OCI-LY1 (cell line): ENCODE data around the gene TFEB.

Experiments used
- H2AFZ ChIP-seq: fragments of 200-600 bp; sonication (generic), shearing (Covaris generic); 2 replicates; pipeline ENCODE4 v1.6.0; 2014; ENCODE audit warnings: antibody characterized with exemption, mild to moderate bottlenecking, low read length
- H3F3A ChIP-seq: fragments of 200-600 bp; sonication (generic), shearing (Covaris generic); 2 replicates; pipeline ENCODE4 v1.6.0; 2014; ENCODE audit warnings: mild to moderate bottlenecking, antibody characterized with exemption, low read length, moderate library complexity; ENCODE audit not compliant: insufficient read depth
- H3K27ac ChIP-seq: fragments of 200-600 bp; sonication (generic); 2 replicates; pipeline ENCODE4 v1.5.1; 2014; ENCODE audit warnings: low read length, mixed run types, mild to moderate bottlenecking, low read depth; ENCODE audit not compliant: poor library complexity, severe bottlenecking
- H3K27me3 ChIP-seq: fragments of 200-600 bp; sonication (generic); 2 replicates; pipeline ENCODE4 v1.6.0; 2014; ENCODE audit warnings: antibody characterized with exemption, mild to moderate bottlenecking, low read length, moderate library complexity; ENCODE audit not compliant: insufficient read depth
- H3K36me3 ChIP-seq: fragments of 200-600 bp; sonication (generic); 2 replicates; pipeline ENCODE4 v1.6.1; 2014; ENCODE audit warnings: mild to moderate bottlenecking, antibody characterized with exemption, low read length, moderate library complexity, mixed read lengths; ENCODE audit not compliant: insufficient read depth
- H3K4me1 ChIP-seq: fragments of 200-600 bp; sonication (generic); 2 replicates; pipeline ENCODE4 v1.5.1; 2014; ENCODE audit warnings: mild to moderate bottlenecking, low read length, moderate library complexity; ENCODE audit not compliant: insufficient read depth, severe bottlenecking
- H3K4me2 ChIP-seq: fragments of 200-600 bp; sonication (generic), shearing (Covaris generic); 2 replicates; pipeline ENCODE4 v1.6.1; 2014; ENCODE audit warnings: low read length
- H3K4me3 ChIP-seq: fragments of 200-600 bp; sonication (generic); 2 replicates; pipeline ENCODE4 v1.5.1; 2014; ENCODE audit warnings: low read length, low read depth, mild to moderate bottlenecking, mixed read lengths; ENCODE audit not compliant: poor library complexity, severe bottlenecking
- H3K79me2 ChIP-seq: fragments of 200-600 bp; shearing (Covaris generic); 2 replicates; pipeline ENCODE4 v1.6.1; 2016; ENCODE audit warnings: mixed run types, low read length, mixed read lengths; ENCODE audit not compliant: insufficient read depth
- H3K9ac ChIP-seq: fragments of 200-600 bp; sonication (generic), shearing (Covaris generic); 2 replicates; pipeline ENCODE4 v1.6.1; 2014; ENCODE audit warnings: mild to moderate bottlenecking, low read length, mixed read lengths
- H3K9me2 ChIP-seq: fragments of 200-600 bp; sonication (generic), shearing (Covaris generic); 2 replicates; pipeline ENCODE4 v1.6.1; 2014; ENCODE audit warnings: low read depth, mild to moderate bottlenecking, low read length, mixed read lengths
- H3K9me3 ChIP-seq: fragments of 200-600 bp; shearing (Covaris generic); 2 replicates; pipeline ENCODE4 v1.6.1; 2014; ENCODE audit warnings: low read length, mixed read lengths
- H4K20me1 ChIP-seq: fragments of 200-600 bp; sonication (generic), shearing (Covaris generic); 2 replicates; pipeline ENCODE4 v1.6.0; 2016; ENCODE audit warnings: mild to moderate bottlenecking, low read length; ENCODE audit not compliant: insufficient read depth
- EZH2 ChIP-seq: fragments of 200-600 bp; sonication (generic), shearing (Covaris generic); IDR thresholded peaks from 2 replicates; pipeline ENCODE4 v1.8.0; 2017; ENCODE audit warnings: borderline replicate concordance, mixed run types, mild to moderate bottlenecking, antibody characterized with exemption, low read length, moderate library complexity, mixed read lengths
- TF ChIP-seq, protein P1 (sequence below): fragments of 200-600 bp; sonication (generic), shearing (Covaris generic); IDR thresholded peaks from 2 replicates; pipeline ENCODE4 v1.5.1; 2017; ENCODE audit warnings: mild to moderate bottlenecking, antibody characterized with exemption, low read length, moderate library complexity, mixed read lengths

The TFEB gene

DNA sequence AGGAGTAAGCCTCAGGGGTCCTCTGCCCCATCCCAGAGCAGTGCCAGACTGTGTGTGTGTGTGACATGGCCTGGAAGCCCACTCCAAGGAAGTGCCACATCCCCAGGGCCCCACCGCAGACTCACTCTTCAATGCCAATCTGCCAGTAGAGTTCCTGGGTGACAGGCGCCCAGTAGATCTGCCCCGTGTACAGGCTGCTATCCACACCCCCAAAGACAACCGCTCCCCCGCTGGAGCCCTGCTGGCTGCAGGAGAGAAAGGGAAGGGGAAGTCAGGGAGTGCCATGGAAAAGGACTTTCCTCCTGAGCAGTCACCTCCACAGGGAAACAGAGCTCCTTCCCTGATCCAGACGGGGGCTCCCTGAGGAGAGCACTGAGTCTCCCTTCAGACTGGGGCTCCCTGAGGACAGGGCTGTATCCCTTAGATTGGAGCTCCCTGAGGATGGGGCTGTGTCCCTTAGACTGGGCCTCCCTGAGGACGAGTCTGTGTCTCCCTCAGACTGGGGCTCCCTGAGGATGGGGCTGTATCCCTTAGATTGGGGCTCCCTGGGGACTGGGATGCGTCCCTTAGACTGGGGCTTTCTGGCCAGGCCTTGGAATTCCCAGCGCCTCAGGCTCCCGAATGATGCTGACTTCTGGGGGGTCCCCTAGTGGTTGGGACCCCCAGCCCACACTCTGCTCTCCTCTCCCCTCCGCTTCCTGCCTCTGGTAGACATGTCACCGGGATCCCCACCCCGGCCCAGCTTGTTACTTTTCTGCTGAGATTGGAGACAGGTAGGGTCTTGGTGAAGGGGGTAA is 5.2 kb upstream of the TFEB start:
- Histone ChIP-seq H3K9ac (no peak overlapping the region), H3K27me3 (peaks cover 8% of the 10 kb centered on the region; the same call in 1 of the 2 replicates), H3K27ac (no peak overlapping the region), H3K4me1 (peaks cover 6% of the 10 kb centered on the region), H2AFZ (no peak overlapping the region), H3K9me3 (no peaks in the 10 kb centered on the region), H4K20me1 (no peaks in the 10 kb centered on the region), H3K4me2 (no peak overlapping the region), H3K79me2 (no peaks in the 10 kb centered on the region), H3K36me3 (no peaks in the 10 kb centered on the region), H3K9me2 (no peaks in the 10 kb centered on the region), H3K4me3 (no peak overlapping the region), H3F3A (no peaks in the 10 kb centered on the region)
- no peak for TF ChIP-seq EZH2
- TF ChIP-seq, protein P1, sequence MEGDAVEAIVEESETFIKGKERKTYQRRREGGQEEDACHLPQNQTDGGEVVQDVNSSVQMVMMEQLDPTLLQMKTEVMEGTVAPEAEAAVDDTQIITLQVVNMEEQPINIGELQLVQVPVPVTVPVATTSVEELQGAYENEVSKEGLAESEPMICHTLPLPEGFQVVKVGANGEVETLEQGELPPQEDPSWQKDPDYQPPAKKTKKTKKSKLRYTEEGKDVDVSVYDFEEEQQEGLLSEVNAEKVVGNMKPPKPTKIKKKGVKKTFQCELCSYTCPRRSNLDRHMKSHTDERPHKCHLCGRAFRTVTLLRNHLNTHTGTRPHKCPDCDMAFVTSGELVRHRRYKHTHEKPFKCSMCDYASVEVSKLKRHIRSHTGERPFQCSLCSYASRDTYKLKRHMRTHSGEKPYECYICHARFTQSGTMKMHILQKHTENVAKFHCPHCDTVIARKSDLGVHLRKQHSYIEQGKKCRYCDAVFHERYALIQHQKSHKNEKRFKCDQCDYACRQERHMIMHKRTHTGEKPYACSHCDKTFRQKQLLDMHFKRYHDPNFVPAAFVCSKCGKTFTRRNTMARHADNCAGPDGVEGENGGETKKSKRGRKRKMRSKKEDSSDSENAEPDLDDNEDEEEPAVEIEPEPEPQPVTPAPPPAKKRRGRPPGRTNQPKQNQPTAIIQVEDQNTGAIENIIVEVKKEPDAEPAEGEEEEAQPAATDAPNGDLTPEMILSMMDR: no peak

DNA sequence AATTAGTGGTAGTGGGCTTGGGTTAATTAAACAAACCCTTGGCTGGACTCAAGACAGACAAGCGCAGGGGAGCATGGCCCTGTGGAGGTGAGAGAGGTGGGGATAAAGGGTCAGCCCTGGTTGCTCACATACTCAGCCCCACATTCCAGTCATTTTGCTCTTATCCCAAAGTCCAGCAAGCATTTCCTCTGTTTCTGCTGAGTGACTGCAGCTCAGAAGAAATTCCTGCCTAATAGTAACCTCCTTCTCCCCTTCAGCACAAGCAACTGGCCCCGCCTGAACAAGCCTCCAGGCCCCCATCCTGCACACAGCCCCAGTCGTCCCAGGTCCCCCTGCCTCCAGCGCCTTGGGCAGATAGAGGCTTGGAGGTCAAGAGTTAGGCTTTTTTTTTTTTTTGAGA is 3.6 kb upstream of the TFEB start:
- H3K4me1 ChIP-seq: peaks cover 6% of the 10 kb centered on the region
- no peak overlapping the region for H3K4me3 ChIP-seq
- H2AFZ ChIP-seq: no peak overlapping the region
- no peaks in the 10 kb centered on the region for H3K9me3 ChIP-seq
- no peaks in the 10 kb centered on the region for H4K20me1 ChIP-seq
- H3F3A ChIP-seq: no peaks in the 10 kb centered on the region
- H3K27me3 ChIP-seq: peaks cover 8% of the 10 kb centered on the region; the same call in 1 of the 2 replicates
- H3K4me2 ChIP-seq: no peak overlapping the region
- H3K79me2 ChIP-seq: no peaks in the 10 kb centered on the region
- TF ChIP-seq, protein P1: no peak
- TF ChIP-seq EZH2: no peak
- H3K36me3 ChIP-seq: no peaks in the 10 kb centered on the region
- H3K9me2 ChIP-seq: no peaks in the 10 kb centered on the region
- H3K27ac ChIP-seq: no peak overlapping the region
- H3K9ac ChIP-seq: no peak overlapping the region

DNA sequence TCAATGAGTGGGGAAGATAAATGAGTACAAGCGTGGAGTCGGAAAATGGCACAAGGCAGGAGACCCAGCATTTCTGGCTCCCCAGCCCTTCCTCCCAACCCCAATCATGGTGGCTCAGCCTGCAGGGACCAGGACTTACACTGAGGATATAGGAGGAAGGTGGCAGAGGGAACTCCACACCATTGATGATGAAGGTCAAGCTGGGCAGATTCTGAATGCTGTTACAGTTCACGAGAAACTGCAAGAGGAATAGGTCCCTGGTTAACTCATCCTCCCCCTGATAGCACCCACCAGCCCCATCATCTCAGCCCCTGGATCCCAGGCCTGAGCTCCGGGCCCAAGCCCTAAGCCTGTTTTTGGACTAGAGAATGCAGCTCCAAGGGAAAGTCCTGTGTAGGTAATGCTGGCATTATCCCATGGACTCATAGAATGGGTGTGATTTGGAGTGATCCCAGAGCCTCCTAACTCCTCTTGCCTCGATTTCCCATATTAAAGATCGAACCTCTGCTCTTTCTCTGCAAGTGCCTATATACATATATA is 2.3 kb upstream of the TFEB start:
- H4K20me1 ChIP-seq: no peaks in the 10 kb centered on the region
- no peak overlapping the region for H3K4me2 ChIP-seq
- H3K9me3 ChIP-seq: no peaks in the 10 kb centered on the region
- H3K4me3 ChIP-seq: no peak overlapping the region
- no peaks in the 10 kb centered on the region for H3K9me2 ChIP-seq
- H3F3A ChIP-seq: no peaks in the 10 kb centered on the region
- TF ChIP-seq, protein P1: no peak
- no peak for TF ChIP-seq EZH2
- H3K27me3 ChIP-seq: peaks cover 8% of the 10 kb centered on the region; the same call in 1 of the 2 replicates
- no peak overlapping the region for H2AFZ ChIP-seq
- no peaks in the 10 kb centered on the region for H3K79me2 ChIP-seq
- no peaks in the 10 kb centered on the region for H3K36me3 ChIP-seq
- no peak overlapping the region for H3K9ac ChIP-seq
- no peak overlapping the region for H3K27ac ChIP-seq
- peaks cover 20% of the 10 kb centered on the region for H3K4me1 ChIP-seq
